ENCODE measurements around the gene GPR146.

DNA sequence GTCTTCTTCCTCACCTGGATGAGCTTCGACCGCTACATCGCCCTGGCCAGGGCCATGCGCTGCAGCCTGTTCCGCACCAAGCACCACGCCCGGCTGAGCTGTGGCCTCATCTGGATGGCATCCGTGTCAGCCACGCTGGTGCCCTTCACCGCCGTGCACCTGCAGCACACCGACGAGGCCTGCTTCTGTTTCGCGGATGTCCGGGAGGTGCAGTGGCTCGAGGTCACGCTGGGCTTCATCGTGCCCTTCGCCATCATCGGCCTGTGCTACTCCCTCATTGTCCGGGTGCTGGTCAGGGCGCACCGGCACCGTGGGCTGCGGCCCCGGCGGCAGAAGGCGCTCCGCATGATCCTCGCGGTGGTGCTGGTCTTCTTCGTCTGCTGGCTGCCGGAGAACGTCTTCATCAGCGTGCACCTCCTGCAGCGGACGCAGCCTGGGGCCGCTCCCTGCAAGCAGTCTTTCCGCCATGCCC, 47.9 kb downstream of the GPR146 start:
- TF ChIP-seq POLR2AphosphoS5 (IDR thresholded peaks at IDR 0.05) (no peak), CTCF (IDR thresholded peaks at IDR 0.05) (no peak), POLR2A (IDR thresholded peaks at IDR 0.05) (no peak)

Data from transverse colon (tissue), 4 donors.